ENCODE measurements around the gene IKZF2.

IKZF2 gene

GRCh38 chr2:213016984-213017351, 134.4 kb downstream of the IKZF2 start:
- Mint-ChIP-seq H3K4me1 (no peaks in the 10 kb centered on the region), H3K9me3 (no peaks in the 10 kb centered on the region), H3K27me3 (ENCODE audit: low read depth, poor library complexity) (no peaks in the 10 kb centered on the region), H3K4me3 (no peak overlapping the region), H3K27ac (no peak overlapping the region), H3K36me3 (ENCODE audit: low read depth) (no peaks in the 10 kb centered on the region)
- no peak for DNase-seq
- no peak for TF ChIP-seq CTCF (IDR thresholded peaks at IDR 0.05)

GRCh38 chr2:213016166-213016983, 135.0 kb downstream of the IKZF2 start:
- Mint-ChIP-seq H3K27me3 (ENCODE audit: low read depth, poor library complexity) (no peaks in the 10 kb centered on the region), H3K9me3 (no peaks in the 10 kb centered on the region), H3K4me3 (no peak overlapping the region), H3K36me3 (ENCODE audit: low read depth) (no peaks in the 10 kb centered on the region), H3K4me1 (no peaks in the 10 kb centered on the region), H3K27ac (no peak overlapping the region)
- DNase-seq: no peak
- TF ChIP-seq CTCF (IDR thresholded peaks at IDR 0.05): no peak

GRCh38 chr2:213015387-213016165, 135.8 kb downstream of the IKZF2 start:
- Mint-ChIP-seq H3K27me3 (ENCODE audit: low read depth, poor library complexity) (no peaks in the 10 kb centered on the region), H3K4me3 (no peak overlapping the region), H3K4me1 (no peaks in the 10 kb centered on the region), H3K27ac (no peak overlapping the region), H3K9me3 (no peaks in the 10 kb centered on the region), H3K36me3 (ENCODE audit: low read depth) (no peaks in the 10 kb centered on the region)
- no peak for TF ChIP-seq CTCF (IDR thresholded peaks at IDR 0.05)
- DNase-seq: no peak

GRCh38 chr2:213013979-213014378, 137.4 kb downstream of the IKZF2 start:
- DNase-seq: no peak
- H3K27ac Mint-ChIP-seq: no peak overlapping the region
- no peaks in the 10 kb centered on the region for H3K36me3 Mint-ChIP-seq (ENCODE audit: low read depth)
- no peaks in the 10 kb centered on the region for H3K4me1 Mint-ChIP-seq
- no peak overlapping the region for H3K4me3 Mint-ChIP-seq
- no peak for TF ChIP-seq CTCF (IDR thresholded peaks at IDR 0.05)
- H3K9me3 Mint-ChIP-seq: no peaks in the 10 kb centered on the region
- no peaks in the 10 kb centered on the region for H3K27me3 Mint-ChIP-seq (ENCODE audit: low read depth, poor library complexity)

- Mint-ChIP-seq H3K4me1 (no peaks in the 10 kb centered on the region), H3K4me3 (no peak overlapping the region), H3K27me3 (ENCODE audit: low read depth, poor library complexity) (no peaks in the 10 kb centered on the region), H3K9me3 (no peaks in the 10 kb centered on the region), H3K27ac (no peak overlapping the region), H3K36me3 (ENCODE audit: low read depth) (no peaks in the 10 kb centered on the region)
- TF ChIP-seq CTCF (IDR thresholded peaks at IDR 0.05): no peak
- no peak for DNase-seq
Observed at GRCh38 chr2:213011505-213011904, 139.9 kb downstream of the IKZF2 start.
